ENCODE measurements around the gene DOLK. TPM values are rescaled to one million over a fixed set of nuclear protein-coding genes. Genes with fewer than 3 reads are reported as not detected.

The DOLK gene
- total RNA-seq, result 21.0 and 32.2 TPM in 2 replicates
- 33.3 and 37.1 TPM in 2 replicates for polyA plus RNA-seq

GRCh38 chr9:128947527-128948301 lies at the start of gene DOLK, which contains the start of gene NUP188:
Gene DOLK, minus strand, starts transcription at chr9:128947603. Its CDS starts 300 bp downstream, at chr9:128947303.
Gene NUP188, plus strand, starts transcription at chr9:128947699. Its CDS starts 21 bp downstream, at chr9:128947720.
- TF ChIP-seq CTCF (IDR thresholded peaks at IDR 0.05; ENCODE audit: low read depth, low read length), result no peak
- Histone ChIP-seq H3K4me1 (ENCODE audit: low read depth) (no peaks in the 10 kb centered on the region), H3K9me3 (ENCODE audit: low read depth) (no peaks in the 10 kb centered on the region), H3K27ac (peak within 1 kb of the TSS; percentile 92), H3K27me3 (no peaks in the 10 kb centered on the region), H3K4me3 (peak within 1 kb of the TSS; percentile 73), H3K36me3 (peaks cover 8% of the 10 kb centered on the region)
- DNase-seq (ENCODE audit: low read depth in 1 of 2, low spot score in 1 of 2), result peak; percentile 96 to 97

- peak in 1 of 2 donors; percentile 89 for DNase-seq (ENCODE audit: low read depth in 1 of 2, low spot score in 1 of 2)
- TF ChIP-seq CTCF (IDR thresholded peaks at IDR 0.05; ENCODE audit: low read depth, low read length), result no peak
- Histone ChIP-seq H3K27ac (no peak overlapping the region), H3K36me3 (peaks cover 60% of the 10 kb centered on the region), H3K4me3 (no peak overlapping the region), H3K9me3 (ENCODE audit: low read depth) (no peaks in the 10 kb centered on the region), H3K4me1 (ENCODE audit: low read depth) (no peaks in the 10 kb centered on the region), H3K27me3 (no peaks in the 10 kb centered on the region)
Observed at GRCh38 chr9:128995791-128996190, 48.4 kb upstream of the DOLK start.

- no peaks in the 10 kb centered on the region for H3K9me3 ChIP-seq (ENCODE audit: low read depth)
- no peaks in the 10 kb centered on the region for H3K27me3 ChIP-seq
- DNase-seq (ENCODE audit: low read depth in 1 of 2, low spot score in 1 of 2), result peak; percentile 20 to 26
- peaks cover 70% of the 10 kb centered on the region for H3K36me3 ChIP-seq
- H3K4me1 ChIP-seq (ENCODE audit: low read depth), result no peaks in the 10 kb centered on the region
- TF ChIP-seq CTCF (IDR thresholded peaks at IDR 0.05; ENCODE audit: low read depth, low read length), result peak; percentile 9
- H3K4me3 ChIP-seq, result no peak overlapping the region
- H3K27ac ChIP-seq, result no peak overlapping the region
Observed at GRCh38 chr9:128992995-128993394, 45.6 kb upstream of the DOLK start.

GRCh38 chr9:128987805-128988204 lies 40.4 kb upstream of the DOLK start:
- no peak for TF ChIP-seq CTCF (IDR thresholded peaks at IDR 0.05; ENCODE audit: low read depth, low read length)
- no peak overlapping the region for H3K27ac ChIP-seq
- H3K27me3 ChIP-seq, result no peaks in the 10 kb centered on the region
- no peaks in the 10 kb centered on the region for H3K9me3 ChIP-seq (ENCODE audit: low read depth)
- peak in 1 of 2 donors; percentile 63 for DNase-seq (ENCODE audit: low read depth in 1 of 2, low spot score in 1 of 2)
- no peak overlapping the region for H3K4me3 ChIP-seq
- H3K4me1 ChIP-seq (ENCODE audit: low read depth), result no peaks in the 10 kb centered on the region
- peaks cover 57% of the 10 kb centered on the region for H3K36me3 ChIP-seq

- no peaks in the 10 kb centered on the region for H3K27me3 ChIP-seq
- no peak overlapping the region for H3K4me3 ChIP-seq
- peaks cover 63% of the 10 kb centered on the region for H3K36me3 ChIP-seq
- no peaks in the 10 kb centered on the region for H3K9me3 ChIP-seq (ENCODE audit: low read depth)
- no peaks in the 10 kb centered on the region for H3K4me1 ChIP-seq (ENCODE audit: low read depth)
- TF ChIP-seq CTCF (IDR thresholded peaks at IDR 0.05; ENCODE audit: low read depth, low read length), result no peak
- H3K27ac ChIP-seq, result no peak overlapping the region
- DNase-seq (ENCODE audit: low read depth in 1 of 2, low spot score in 1 of 2), result no peak
Observed at GRCh38 chr9:128986671-128987070, 39.3 kb upstream of the DOLK start.
